Fibroblast of the aortic adventitia (primary cell): ENCODE results near the gene ACTL8. TPM values are rescaled to one million over a fixed set of nuclear protein-coding genes. Genes with fewer than 3 reads are reported as not detected.

Source experiments
- DNase-seq: peaks from one replicate; pipeline ENCODE4 v3.0.0-alpha.2; 2010; ENCODE audit warnings: low read depth
- H3K4me3 ChIP-seq: 2 replicates; pipeline ENCODE4 v1.5.1; 2011; ENCODE audit warnings: low read depth, mild to moderate bottlenecking, control low read depth, low read length, moderate library complexity
- CTCF ChIP-seq: IDR thresholded peaks from 2 replicates; pipeline ENCODE4 v1.5.1; 2011; ENCODE audit warnings: mild to moderate bottlenecking, low read length, control low read depth, inconsistent platforms; ENCODE audit not compliant: insufficient read depth
- total RNA-seq: library from RNA; depleted of rRNA; stranded (reverse); fragments of >200 nt; gene quantifications from 2 replicates; pipeline ENCODE4 v1.2.3, GENCODE V29; 2012; ENCODE audit warnings: low replicate concordance

ACTL8 gene
- total RNA-seq, 1 donor = not detected

GRCh38 chr1:17732475-17732874 lies 22.7 kb upstream of the ACTL8 start:
- DNase-seq = peak; percentile 48

GRCh38 chr1:17733661-17734060 lies 21.5 kb upstream of the ACTL8 start:
- DNase-seq = no peak
- no peak overlapping the region for H3K4me3 ChIP-seq
- TF ChIP-seq CTCF = no peak

More at GRCh38 chr1:17732475-17732874, 22.7 kb upstream of the ACTL8 start:
- no peak overlapping the region for H3K4me3 ChIP-seq
- TF ChIP-seq CTCF = no peak

- TF ChIP-seq CTCF = no peak
- DNase-seq = no peak
- H3K4me3 ChIP-seq = no peak overlapping the region
These were observed 20.5 kb upstream of the ACTL8 start for GRCh38 chr1:17734609-17735008.

GRCh38 chr1:17735348-17735747 lies 19.8 kb upstream of the ACTL8 start:
- no peak overlapping the region for H3K4me3 ChIP-seq
- DNase-seq = no peak
- no peak for TF ChIP-seq CTCF

GRCh38 chr1:17735793-17736192 lies 19.3 kb upstream of the ACTL8 start:
- no peak for DNase-seq
- no peak for TF ChIP-seq CTCF
- H3K4me3 ChIP-seq = no peak overlapping the region

- no peak for TF ChIP-seq CTCF
- H3K4me3 ChIP-seq = no peak overlapping the region
- no peak for DNase-seq
These were observed 18.5 kb upstream of the ACTL8 start for GRCh38 chr1:17736625-17737024.

- DNase-seq = no peak
- H3K4me3 ChIP-seq = no peak overlapping the region
- no peak for TF ChIP-seq CTCF
These were observed 16.1 kb upstream of the ACTL8 start for GRCh38 chr1:17739050-17739449.
